Endothelial cell (in vitro differentiated cells): ENCODE results near the gene RAPGEF2. TPM values are rescaled to one million over a fixed set of nuclear protein-coding genes. Genes with fewer than 3 reads are reported as not detected.

Experiments
- DNase-seq: peaks from one replicate; pipeline ENCODE4 v3.0.0; 2021; ENCODE audit warnings: low spot score
- H3K27ac Mint-ChIP-seq: one replicate; pipeline ENCODE4 v1.8.0; 2021; ENCODE audit warnings: mixed read lengths, inconsistent platforms; ENCODE audit not compliant: unreplicated experiment
- H3K27me3 Mint-ChIP-seq: one replicate; pipeline ENCODE4 v1.8.0; 2021; ENCODE audit warnings: mild to moderate bottlenecking, moderate library complexity, mixed read lengths, inconsistent platforms; ENCODE audit not compliant: unreplicated experiment
- H3K36me3 Mint-ChIP-seq: one replicate; pipeline ENCODE4 v1.8.0; 2021; ENCODE audit warnings: mild to moderate bottlenecking, low read depth, mixed read lengths, inconsistent platforms; ENCODE audit not compliant: unreplicated experiment
- H3K4me1 Mint-ChIP-seq: one replicate; pipeline ENCODE4 v1.8.0; 2021; ENCODE audit warnings: mild to moderate bottlenecking, mixed read lengths, inconsistent platforms; ENCODE audit not compliant: unreplicated experiment
- H3K4me3 Mint-ChIP-seq: one replicate; pipeline ENCODE4 v1.8.0; 2021; ENCODE audit warnings: mild to moderate bottlenecking, mixed read lengths, inconsistent platforms; ENCODE audit not compliant: unreplicated experiment
- H3K9me3 Mint-ChIP-seq: one replicate; pipeline ENCODE4 v1.8.0; 2021; ENCODE audit warnings: mixed read lengths, inconsistent platforms; ENCODE audit not compliant: unreplicated experiment
- total RNA-seq: library from RNA; stranded (reverse); fragmentation: NEBNext Ultra II Directional; extraction: Animal tissue kit (Norgen Biotek cat#: 25700); gene quantifications from one replicate; pipeline ENCODE4 v1.2.1, GENCODE V29; 2021; ENCODE audit not compliant: unreplicated experiment
- TF ChIP-seq, protein P1 (sequence below): fragments of 200-600 bp; sonication (generic); IDR thresholded peaks from one replicate; pipeline ENCODE4 v1.5.0; 2021; ENCODE audit warnings: antibody characterized with exemption; ENCODE audit not compliant: unreplicated experiment

Gene RAPGEF2
- total RNA-seq, 1 donor from 2014 or later, result 108 TPM

DNA sequence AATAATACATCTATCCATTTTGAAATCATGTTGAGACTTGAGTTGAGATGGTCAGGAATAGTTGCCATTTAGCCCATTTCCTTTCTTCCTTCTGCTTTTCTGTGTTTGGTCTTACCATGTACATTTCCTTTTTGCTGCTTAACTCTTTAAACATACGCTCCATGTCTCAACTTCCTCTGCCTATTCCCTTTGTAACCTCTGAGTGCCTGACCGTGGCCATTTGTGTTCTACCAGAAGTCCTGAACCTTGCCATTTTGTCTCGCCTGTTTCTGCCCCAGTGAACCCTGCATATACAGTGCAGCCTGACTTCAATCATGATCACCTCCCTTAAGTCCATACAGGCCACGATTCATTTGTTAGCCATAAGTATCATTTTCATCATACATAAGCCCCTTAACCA is 169.0 kb downstream of the RAPGEF2 start:
- H3K27me3 Mint-ChIP-seq, result no peaks in the 10 kb centered on the region
- DNase-seq, result no peak
- peak overlapping the region; percentile 0 for H3K4me3 Mint-ChIP-seq
- H3K36me3 Mint-ChIP-seq, result no peaks in the 10 kb centered on the region
- H3K27ac Mint-ChIP-seq, result peak overlapping the region; percentile 89
- no peaks in the 10 kb centered on the region for H3K9me3 Mint-ChIP-seq
- peaks cover 21% of the 10 kb centered on the region for H3K4me1 Mint-ChIP-seq
- TF ChIP-seq, protein P1, sequence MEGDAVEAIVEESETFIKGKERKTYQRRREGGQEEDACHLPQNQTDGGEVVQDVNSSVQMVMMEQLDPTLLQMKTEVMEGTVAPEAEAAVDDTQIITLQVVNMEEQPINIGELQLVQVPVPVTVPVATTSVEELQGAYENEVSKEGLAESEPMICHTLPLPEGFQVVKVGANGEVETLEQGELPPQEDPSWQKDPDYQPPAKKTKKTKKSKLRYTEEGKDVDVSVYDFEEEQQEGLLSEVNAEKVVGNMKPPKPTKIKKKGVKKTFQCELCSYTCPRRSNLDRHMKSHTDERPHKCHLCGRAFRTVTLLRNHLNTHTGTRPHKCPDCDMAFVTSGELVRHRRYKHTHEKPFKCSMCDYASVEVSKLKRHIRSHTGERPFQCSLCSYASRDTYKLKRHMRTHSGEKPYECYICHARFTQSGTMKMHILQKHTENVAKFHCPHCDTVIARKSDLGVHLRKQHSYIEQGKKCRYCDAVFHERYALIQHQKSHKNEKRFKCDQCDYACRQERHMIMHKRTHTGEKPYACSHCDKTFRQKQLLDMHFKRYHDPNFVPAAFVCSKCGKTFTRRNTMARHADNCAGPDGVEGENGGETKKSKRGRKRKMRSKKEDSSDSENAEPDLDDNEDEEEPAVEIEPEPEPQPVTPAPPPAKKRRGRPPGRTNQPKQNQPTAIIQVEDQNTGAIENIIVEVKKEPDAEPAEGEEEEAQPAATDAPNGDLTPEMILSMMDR, result no peak

GRCh38 chr4:159272273-159273140 is 169.6 kb downstream of the RAPGEF2 start:
- Mint-ChIP-seq H3K27ac (peak overlapping the region; percentile 89), H3K4me3 (no peak overlapping the region), H3K9me3 (no peaks in the 10 kb centered on the region), H3K36me3 (no peaks in the 10 kb centered on the region), H3K4me1 (peaks cover 21% of the 10 kb centered on the region), H3K27me3 (peaks cover 1% of the 10 kb centered on the region)
- TF ChIP-seq, protein P1, result no peak
- no peak for DNase-seq

DNA sequence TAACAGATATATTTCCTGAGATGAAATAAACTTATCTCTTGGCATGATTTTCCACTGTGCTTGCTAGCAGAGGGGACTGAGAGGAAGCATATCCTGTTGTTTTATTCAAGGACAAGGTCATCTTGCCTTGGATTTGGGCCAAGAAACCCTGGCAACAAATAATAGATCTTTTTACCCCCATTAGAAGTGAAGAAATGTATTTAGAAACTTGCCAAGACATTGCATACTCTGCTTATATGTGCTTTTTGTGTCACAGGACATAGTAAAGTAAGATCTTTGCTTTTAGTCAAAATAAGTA is 170.2 kb downstream of the RAPGEF2 start:
- H3K36me3 Mint-ChIP-seq, result no peaks in the 10 kb centered on the region
- H3K9me3 Mint-ChIP-seq, result no peaks in the 10 kb centered on the region
- peaks cover 2% of the 10 kb centered on the region for H3K27me3 Mint-ChIP-seq
- H3K4me3 Mint-ChIP-seq, result peak overlapping the region; percentile 59
- no peak for DNase-seq
- peak overlapping the region; percentile 18 for H3K27ac Mint-ChIP-seq
- H3K4me1 Mint-ChIP-seq, result peaks cover 21% of the 10 kb centered on the region
- TF ChIP-seq, protein P1, result no peak

- H3K27ac Mint-ChIP-seq, result no peak overlapping the region
- peaks cover 24% of the 10 kb centered on the region for H3K4me1 Mint-ChIP-seq
- no peak overlapping the region for H3K4me3 Mint-ChIP-seq
- no peaks in the 10 kb centered on the region for H3K9me3 Mint-ChIP-seq
- TF ChIP-seq, protein P1, result no peak
- no peak for DNase-seq
- H3K27me3 Mint-ChIP-seq, result peaks cover 4% of the 10 kb centered on the region
- peaks cover 4% of the 10 kb centered on the region for H3K36me3 Mint-ChIP-seq
Measured at GRCh38 chr4:159273841-159274240, 171.0 kb downstream of the RAPGEF2 start.

DNA sequence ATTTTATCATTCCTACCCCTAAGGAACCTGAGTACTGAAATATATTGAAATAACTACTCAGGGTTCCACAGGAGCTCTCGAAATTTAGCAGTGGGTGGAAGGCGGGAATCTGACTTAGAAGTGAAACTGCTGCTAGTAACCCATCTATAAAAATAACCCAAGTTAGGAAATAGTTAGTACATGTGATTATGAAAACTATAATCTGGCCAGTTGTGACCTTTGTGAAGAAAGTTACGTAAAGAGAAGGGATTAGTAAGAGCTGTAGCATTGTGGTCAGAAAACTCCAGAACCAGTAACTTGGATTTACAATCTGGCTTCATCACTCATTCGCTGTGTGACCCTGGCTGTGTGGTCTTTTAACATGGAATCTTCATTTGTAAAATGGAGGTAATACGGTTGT is 175.5 kb downstream of the RAPGEF2 start:
- DNase-seq, result no peak
- peaks cover 8% of the 10 kb centered on the region for H3K36me3 Mint-ChIP-seq
- TF ChIP-seq, protein P1, result no peak
- H3K27ac Mint-ChIP-seq, result no peak overlapping the region
- peaks cover 11% of the 10 kb centered on the region for H3K27me3 Mint-ChIP-seq
- H3K4me1 Mint-ChIP-seq, result peaks cover 9% of the 10 kb centered on the region
- H3K9me3 Mint-ChIP-seq, result no peaks in the 10 kb centered on the region
- no peak overlapping the region for H3K4me3 Mint-ChIP-seq
